Dendritic cell treated with granulocyte-macrophage colony-stimulating factor and Interleukin-4, amounts not matched to agents 40 ng/mL and 50 ng/mL, for 4 days (primary cell): ENCODE data around the gene TLCD3B.

Experiments used
- H3K27ac Mint-ChIP-seq: one replicate; pipeline ENCODE4 v1.8.0; 2022; ENCODE audit warnings: mild to moderate bottlenecking, mixed read lengths
- H3K27me3 Mint-ChIP-seq: one replicate; pipeline ENCODE4 v1.8.0; 2022; ENCODE audit warnings: mild to moderate bottlenecking, mixed read lengths
- H3K36me3 Mint-ChIP-seq: one replicate; pipeline ENCODE4 v1.8.0; 2022; ENCODE audit warnings: low read depth, mixed read lengths
- H3K4me1 Mint-ChIP-seq: one replicate; pipeline ENCODE4 v1.8.0; 2022; ENCODE audit warnings: low read depth, mixed read lengths
- H3K4me3 Mint-ChIP-seq: one replicate; pipeline ENCODE4 v1.8.0; 2022; ENCODE audit warnings: mild to moderate bottlenecking, moderate library complexity, mixed read lengths
- H3K9me3 Mint-ChIP-seq: one replicate; pipeline ENCODE4 v1.8.0; 2022; ENCODE audit warnings: mixed read lengths
- intact Hi-C: fragments of 100-400 bp; cut with micrococcal nuclease; formaldehyde crosslinking; loops from one replicate; pipeline ENCODE4 v1.15.0; 2022

The TLCD3B gene

DNA sequence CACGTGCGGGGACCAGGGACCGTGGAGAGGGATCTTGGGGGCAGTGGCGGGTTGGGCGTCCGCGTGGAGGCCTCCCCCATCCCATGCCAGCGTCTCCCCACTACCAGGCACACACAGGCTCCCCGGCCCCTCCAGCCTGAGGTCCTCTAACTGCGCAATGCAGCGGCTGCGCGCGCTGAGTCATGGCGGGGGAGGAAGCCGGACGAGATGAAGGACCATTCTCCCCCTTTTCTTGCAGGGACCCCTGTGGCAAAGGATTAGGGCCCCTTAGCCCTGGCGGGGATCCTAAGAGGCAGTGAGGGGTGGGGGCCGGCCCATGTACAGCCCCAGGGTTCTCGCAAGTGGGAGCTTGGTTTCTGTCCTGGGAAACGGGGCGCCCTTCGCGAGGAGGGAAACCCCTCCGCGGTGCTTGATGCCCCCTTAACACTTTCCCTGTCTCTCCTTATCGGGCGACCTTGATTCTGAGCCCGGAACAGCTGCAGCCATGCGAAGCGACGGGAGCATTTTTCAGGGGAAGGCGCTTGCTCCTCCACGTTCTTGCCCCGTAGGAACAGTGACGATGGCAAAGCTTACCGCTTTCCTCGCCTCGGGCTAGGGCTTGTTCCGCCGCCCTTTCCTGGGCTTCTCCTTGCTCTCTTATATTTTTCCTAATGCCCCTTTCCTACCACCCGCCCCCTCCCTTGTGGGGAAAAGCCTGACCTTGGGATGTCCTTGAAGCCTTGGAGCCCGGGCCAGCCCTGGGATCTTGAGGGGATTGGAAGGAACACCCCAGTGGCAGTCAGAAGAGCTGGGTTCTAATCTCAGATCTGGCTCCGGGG lies 35.1 kb upstream of the TLCD3B start:
- H3K9me3 Mint-ChIP-seq: no peaks in the 10 kb centered on the region
- peak overlapping the region; percentile 95 for H3K4me3 Mint-ChIP-seq
- peaks cover 76% of the 10 kb centered on the region for H3K36me3 Mint-ChIP-seq
- H3K27me3 Mint-ChIP-seq: no peaks in the 10 kb centered on the region
- H3K4me1 Mint-ChIP-seq: peaks cover 57% of the 10 kb centered on the region
- intact Hi-C loops: loop anchor here (1.0 kb wide), 2 partner anchors 13 to 26 kb away; a partner anchor contains a TSS
- peak overlapping the region; percentile 99 for H3K27ac Mint-ChIP-seq

DNA sequence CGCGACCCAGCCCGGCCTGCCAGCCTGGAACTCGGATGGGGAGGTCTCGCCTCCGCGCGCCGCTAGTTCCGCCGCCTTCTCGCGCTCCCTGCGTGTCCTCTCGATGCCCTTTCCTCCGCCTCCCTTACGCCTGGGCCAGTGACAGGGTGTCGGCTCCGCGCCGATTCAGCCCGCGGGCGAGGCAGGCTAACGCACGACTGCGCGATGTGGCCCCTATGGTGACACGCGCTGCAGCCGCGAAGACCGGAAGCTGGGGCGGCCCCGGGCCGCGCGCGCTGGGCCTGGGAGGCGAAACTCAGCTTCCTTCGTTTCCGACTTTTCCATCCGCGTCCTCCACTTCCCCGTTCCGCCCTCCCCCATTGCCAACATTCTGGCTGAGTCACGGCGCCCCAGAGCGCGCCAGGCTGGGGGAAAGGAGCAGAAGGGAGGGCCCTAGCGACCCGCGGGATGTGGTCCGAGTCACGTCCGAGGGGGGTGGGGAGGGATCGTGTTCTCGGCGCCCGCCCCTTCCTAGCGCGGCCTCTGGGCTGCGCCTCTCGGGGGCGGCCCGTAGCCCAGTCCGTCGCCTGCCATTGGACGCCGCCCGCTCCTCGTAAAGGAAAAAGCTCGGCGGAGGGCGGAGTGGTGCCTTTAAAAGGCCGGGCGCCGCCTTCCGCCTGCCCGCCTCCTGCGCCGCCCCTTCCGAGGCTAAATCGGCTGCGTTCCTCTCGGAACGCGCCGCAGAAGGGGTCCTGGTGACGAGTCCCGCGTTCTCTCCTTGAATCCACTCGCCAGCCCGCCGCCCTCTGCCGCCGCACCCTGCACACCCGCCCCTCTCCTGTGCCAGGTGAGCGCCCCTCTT lies 34.3 kb upstream of the TLCD3B start, which contains the start of gene ALDOA:
Gene ALDOA (plus strand): TSS at position 659 of the 841 bp plus-strand sequence. CDS start 1,138 bp downstream, outside the sequence.
- no peaks in the 10 kb centered on the region for H3K9me3 Mint-ChIP-seq
- H3K4me1 Mint-ChIP-seq: peaks cover 51% of the 10 kb centered on the region
- intact Hi-C loops: loop anchor here (1.0 kb wide), 2 partner anchors 12 to 27 kb away; a partner anchor contains a TSS
- H3K27ac Mint-ChIP-seq: peak within 1 kb of the TSS; percentile 99
- no peaks in the 10 kb centered on the region for H3K27me3 Mint-ChIP-seq
- peak within 1 kb of the TSS; percentile 95 for H3K4me3 Mint-ChIP-seq
- H3K36me3 Mint-ChIP-seq: peaks cover 68% of the 10 kb centered on the region

- Mint-ChIP-seq H3K4me1 (peaks cover 45% of the 10 kb centered on the region), H3K4me3 (peak overlapping the region; percentile 95), H3K27me3 (no peaks in the 10 kb centered on the region), H3K27ac (peak overlapping the region; percentile 99), H3K9me3 (no peaks in the 10 kb centered on the region), H3K36me3 (peaks cover 62% of the 10 kb centered on the region)
- intact Hi-C loops: loop anchor here (1.0 kb wide), 2 partner anchors 11 to 28 kb away; a partner anchor contains a TSS
Measured at GRCh38 chr16:30064729-30065101, 33.6 kb upstream of the TLCD3B start.

GRCh38 chr16:30063893-30064728 lies 33.0 kb upstream of the TLCD3B start:
- Mint-ChIP-seq H3K27me3 (no peaks in the 10 kb centered on the region), H3K4me3 (peak overlapping the region; percentile 95), H3K27ac (peak overlapping the region; percentile 99), H3K36me3 (peaks cover 56% of the 10 kb centered on the region), H3K4me1 (peaks cover 39% of the 10 kb centered on the region), H3K9me3 (no peaks in the 10 kb centered on the region)
- intact Hi-C loops: no loop called here

DNA sequence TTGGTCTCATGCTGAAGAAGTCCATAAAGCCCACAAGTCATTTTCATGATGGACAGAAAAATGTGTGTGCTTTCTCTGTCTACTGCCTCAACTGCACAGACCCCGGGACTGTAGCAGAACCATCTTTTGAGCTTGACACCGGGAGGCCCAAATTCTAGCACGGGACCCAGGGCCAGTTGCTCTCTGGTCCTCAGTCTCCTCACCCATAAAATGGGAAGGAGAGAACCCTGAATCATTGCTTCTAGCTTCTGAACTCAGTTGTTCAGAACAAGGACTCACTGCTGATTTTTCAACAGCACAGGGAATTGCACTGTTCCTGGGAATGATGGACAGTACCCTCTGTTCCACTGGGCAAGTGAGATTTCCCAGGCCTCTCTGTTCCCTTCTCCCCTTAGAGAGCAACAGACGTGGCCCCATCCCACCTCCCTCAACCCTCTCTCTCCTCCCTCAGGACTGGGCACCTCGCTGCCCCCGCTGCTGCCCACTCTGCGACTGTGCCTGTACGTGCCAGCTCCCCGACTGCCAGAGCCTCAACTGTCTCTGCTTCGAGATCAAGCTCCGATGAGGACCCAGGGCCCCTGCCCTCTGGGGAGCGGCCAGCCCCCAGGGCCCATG lies 32.3 kb upstream of the TLCD3B start:
- Mint-ChIP-seq H3K4me3 (peak overlapping the region; percentile 95), H3K27ac (peak overlapping the region; percentile 99), H3K9me3 (no peaks in the 10 kb centered on the region), H3K27me3 (no peaks in the 10 kb centered on the region), H3K36me3 (peaks cover 48% of the 10 kb centered on the region), H3K4me1 (peaks cover 34% of the 10 kb centered on the region)
- intact Hi-C loops: no loop called here

GRCh38 chr16:30060836-30061554 lies 29.9 kb upstream of the TLCD3B start:
- intact Hi-C loops: no loop called here
- peak overlapping the region; percentile 1 for H3K27ac Mint-ChIP-seq

GRCh38 chr16:30060346-30060745 lies 29.3 kb upstream of the TLCD3B start:
- Mint-ChIP-seq H3K4me3 (no peak overlapping the region), H3K4me1 (peaks cover 19% of the 10 kb centered on the region), H3K27ac (peak overlapping the region; percentile 1), H3K27me3 (no peaks in the 10 kb centered on the region), H3K36me3 (peaks cover 18% of the 10 kb centered on the region), H3K9me3 (no peaks in the 10 kb centered on the region)
- intact Hi-C loops: no loop called here

More at GRCh38 chr16:30060836-30061554, 29.9 kb upstream of the TLCD3B start:
- Mint-ChIP-seq H3K36me3 (peaks cover 24% of the 10 kb centered on the region), H3K4me1 (peaks cover 19% of the 10 kb centered on the region), H3K27me3 (no peaks in the 10 kb centered on the region), H3K9me3 (no peaks in the 10 kb centered on the region), H3K4me3 (no peak overlapping the region)

GRCh38 chr16:30054959-30055553 lies 24.0 kb upstream of the TLCD3B start:
- Mint-ChIP-seq H3K9me3 (no peaks in the 10 kb centered on the region), H3K36me3 (no peaks in the 10 kb centered on the region), H3K27ac (no peak overlapping the region), H3K27me3 (no peaks in the 10 kb centered on the region), H3K4me3 (no peak overlapping the region), H3K4me1 (peaks cover 22% of the 10 kb centered on the region)
- intact Hi-C loops: no loop called here

DNA sequence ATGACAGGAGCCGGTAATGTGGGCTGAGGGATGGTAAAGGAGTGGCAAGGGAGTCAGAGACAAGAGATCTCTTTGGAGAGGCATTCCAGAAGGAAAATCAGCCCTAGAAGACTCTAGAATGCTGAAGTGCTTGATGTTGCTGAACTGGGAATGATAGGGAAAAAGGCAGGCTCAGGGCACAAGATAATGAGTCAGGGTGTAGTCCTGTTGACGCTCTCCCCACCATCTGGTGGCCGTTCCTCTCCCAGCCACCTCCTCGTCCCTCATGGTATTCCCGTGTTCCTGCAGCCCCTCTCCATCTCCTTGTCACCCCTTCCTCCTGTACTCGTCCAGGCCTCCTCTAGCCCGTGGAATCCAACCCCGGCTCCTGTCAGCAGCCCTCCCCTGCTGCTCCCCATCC lies 23.4 kb upstream of the TLCD3B start:
- no peak overlapping the region for H3K27ac Mint-ChIP-seq
- H3K4me3 Mint-ChIP-seq: no peak overlapping the region
- no peaks in the 10 kb centered on the region for H3K9me3 Mint-ChIP-seq
- no peaks in the 10 kb centered on the region for H3K27me3 Mint-ChIP-seq
- intact Hi-C loops: no loop called here
- no peaks in the 10 kb centered on the region for H3K36me3 Mint-ChIP-seq
- peaks cover 22% of the 10 kb centered on the region for H3K4me1 Mint-ChIP-seq

DNA sequence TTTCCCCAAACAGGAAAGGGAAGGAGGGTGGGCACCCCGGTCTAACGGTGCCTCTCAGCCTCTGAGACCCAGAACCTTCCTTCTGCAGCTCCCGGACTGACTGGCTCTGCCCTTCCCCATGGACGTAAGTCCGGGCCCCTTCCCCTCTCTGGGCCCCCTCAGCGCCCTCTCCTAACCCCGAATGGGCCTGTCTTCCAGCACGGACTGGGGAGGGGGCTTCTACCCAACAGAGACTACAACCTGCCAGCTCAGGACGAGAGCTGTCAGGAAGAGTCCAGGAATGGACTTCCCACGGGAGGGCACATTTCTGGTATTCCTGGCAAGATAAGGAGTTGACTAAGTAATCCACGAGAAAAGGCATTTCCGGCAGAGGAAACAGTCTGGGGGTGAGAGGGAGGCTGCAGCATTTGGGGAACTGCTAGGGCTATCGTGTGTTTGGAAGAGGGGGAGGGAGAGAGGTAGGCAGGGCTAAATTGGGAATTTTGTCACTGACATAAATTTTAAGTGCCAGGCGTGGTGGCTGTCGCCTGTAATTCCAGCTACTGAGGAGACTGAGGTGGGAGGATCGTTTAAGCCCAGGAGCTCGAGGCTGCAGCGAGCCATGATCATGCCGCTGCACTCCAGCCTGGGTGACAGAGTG lies 22.4 kb upstream of the TLCD3B start:
- intact Hi-C loops: loop anchor here (1.0 kb wide), 1 partner anchor 12 kb away; the partner anchor contains the start of gene ALDOA
- H3K9me3 Mint-ChIP-seq: no peaks in the 10 kb centered on the region

GRCh38 chr16:30052671-30053372 lies 21.8 kb upstream of the TLCD3B start:
- H3K27me3 Mint-ChIP-seq: no peaks in the 10 kb centered on the region
- H3K36me3 Mint-ChIP-seq: no peaks in the 10 kb centered on the region
- peak overlapping the region; percentile 87 for H3K4me3 Mint-ChIP-seq
- peak overlapping the region; percentile 55 for H3K27ac Mint-ChIP-seq
- H3K9me3 Mint-ChIP-seq: no peaks in the 10 kb centered on the region
- intact Hi-C loops: loop anchor here (1.0 kb wide), 1 partner anchor 12 kb away; the partner anchor contains the start of gene ALDOA
- peaks cover 22% of the 10 kb centered on the region for H3K4me1 Mint-ChIP-seq

More for the DNA sequence above, 22.4 kb upstream of the TLCD3B start:
- peaks cover 22% of the 10 kb centered on the region for H3K4me1 Mint-ChIP-seq
- peak overlapping the region; percentile 55 for H3K27ac Mint-ChIP-seq
- H3K27me3 Mint-ChIP-seq: no peaks in the 10 kb centered on the region
- no peaks in the 10 kb centered on the region for H3K36me3 Mint-ChIP-seq
- peak overlapping the region; percentile 87 for H3K4me3 Mint-ChIP-seq
